ENCODE measurements around the gene YEATS2.
"Not testable (repeated sequence)": the region's sequence is repeated elsewhere in the genome, so short reads cannot be mapped to it uniquely, and the experiment has no call there.

Gene YEATS2

DNA sequence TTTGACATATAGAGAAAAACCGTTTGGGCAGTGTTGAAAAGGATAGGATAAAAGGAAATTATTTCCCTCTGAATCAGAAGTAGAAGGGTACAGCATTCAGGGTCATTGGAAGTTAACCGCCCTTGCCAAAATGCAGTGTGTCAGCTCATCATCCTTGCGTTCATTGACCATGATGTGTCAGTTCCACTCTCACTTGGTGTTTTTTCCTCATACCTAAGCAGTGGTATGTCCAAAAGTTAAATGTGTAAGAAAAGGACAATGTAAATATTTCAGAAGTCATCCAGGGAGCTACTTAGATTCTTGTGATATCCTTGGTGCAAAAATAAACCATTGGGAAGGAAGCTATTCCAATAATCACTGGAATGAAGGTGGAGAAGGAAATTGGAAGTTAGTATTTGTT is 77.0 kb downstream of the YEATS2 start:
- DNase-seq (ENCODE audit: low read depth): peak; percentile 79
- TF ChIP-seq, protein P1, sequence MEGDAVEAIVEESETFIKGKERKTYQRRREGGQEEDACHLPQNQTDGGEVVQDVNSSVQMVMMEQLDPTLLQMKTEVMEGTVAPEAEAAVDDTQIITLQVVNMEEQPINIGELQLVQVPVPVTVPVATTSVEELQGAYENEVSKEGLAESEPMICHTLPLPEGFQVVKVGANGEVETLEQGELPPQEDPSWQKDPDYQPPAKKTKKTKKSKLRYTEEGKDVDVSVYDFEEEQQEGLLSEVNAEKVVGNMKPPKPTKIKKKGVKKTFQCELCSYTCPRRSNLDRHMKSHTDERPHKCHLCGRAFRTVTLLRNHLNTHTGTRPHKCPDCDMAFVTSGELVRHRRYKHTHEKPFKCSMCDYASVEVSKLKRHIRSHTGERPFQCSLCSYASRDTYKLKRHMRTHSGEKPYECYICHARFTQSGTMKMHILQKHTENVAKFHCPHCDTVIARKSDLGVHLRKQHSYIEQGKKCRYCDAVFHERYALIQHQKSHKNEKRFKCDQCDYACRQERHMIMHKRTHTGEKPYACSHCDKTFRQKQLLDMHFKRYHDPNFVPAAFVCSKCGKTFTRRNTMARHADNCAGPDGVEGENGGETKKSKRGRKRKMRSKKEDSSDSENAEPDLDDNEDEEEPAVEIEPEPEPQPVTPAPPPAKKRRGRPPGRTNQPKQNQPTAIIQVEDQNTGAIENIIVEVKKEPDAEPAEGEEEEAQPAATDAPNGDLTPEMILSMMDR (conservative IDR thresholded peaks at IDR 0.05; ENCODE audit: low read length): no peak

DNA sequence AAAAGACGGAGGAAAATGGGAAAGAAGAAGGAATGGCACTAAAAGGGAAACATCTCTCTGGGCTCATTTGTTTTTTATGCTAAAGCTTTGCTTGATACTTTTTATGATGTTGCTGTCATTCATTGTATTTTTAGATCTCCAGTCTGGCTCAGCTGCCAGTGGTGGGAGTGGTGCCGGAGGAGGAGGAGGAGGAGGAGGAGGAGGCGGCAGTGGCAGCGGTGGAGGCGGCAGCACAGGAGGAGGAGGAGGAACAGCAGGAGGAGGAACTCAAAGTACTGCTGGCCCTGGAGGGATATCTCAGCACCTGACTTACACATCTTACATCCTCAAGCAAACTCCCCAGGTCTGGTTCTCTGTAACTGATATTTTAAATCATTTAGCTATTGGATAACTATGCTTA is 78.2 kb downstream of the YEATS2 start:
- TF ChIP-seq, protein P1 (conservative IDR thresholded peaks at IDR 0.05; ENCODE audit: low read length): no peak
- DNase-seq (ENCODE audit: low read depth): peak; percentile 14
- no peak overlapping the region for H3K4me3 ChIP-seq (ENCODE audit: low read length)

More for the DNA sequence above, 77.0 kb downstream of the YEATS2 start:
- H3K4me3 ChIP-seq (ENCODE audit: low read length): no peak overlapping the region

DNA sequence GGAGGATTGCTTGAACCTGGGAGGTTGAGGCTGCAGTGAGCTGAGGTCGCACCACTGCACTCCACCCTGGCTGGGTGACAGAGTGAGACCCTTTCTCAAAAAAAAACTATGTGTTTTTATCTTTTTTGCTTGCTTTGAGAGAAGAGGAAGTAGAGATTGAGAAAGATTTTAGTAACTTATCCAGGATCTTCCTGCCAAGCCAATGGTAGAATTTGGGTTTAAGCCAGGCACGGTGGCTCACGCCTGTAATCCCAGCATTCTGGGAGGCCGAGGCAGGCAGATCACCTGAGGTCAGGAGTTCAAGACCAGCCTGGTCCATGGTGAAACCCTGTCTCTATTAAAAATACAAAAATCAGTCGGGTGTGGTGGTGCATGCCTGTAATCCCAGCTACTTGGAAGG is 78.9 kb downstream of the YEATS2 start:
- DNase-seq (ENCODE audit: low read depth): peak; percentile 5
- not testable (repeated sequence) for H3K4me3 ChIP-seq (ENCODE audit: low read length)

DNA sequence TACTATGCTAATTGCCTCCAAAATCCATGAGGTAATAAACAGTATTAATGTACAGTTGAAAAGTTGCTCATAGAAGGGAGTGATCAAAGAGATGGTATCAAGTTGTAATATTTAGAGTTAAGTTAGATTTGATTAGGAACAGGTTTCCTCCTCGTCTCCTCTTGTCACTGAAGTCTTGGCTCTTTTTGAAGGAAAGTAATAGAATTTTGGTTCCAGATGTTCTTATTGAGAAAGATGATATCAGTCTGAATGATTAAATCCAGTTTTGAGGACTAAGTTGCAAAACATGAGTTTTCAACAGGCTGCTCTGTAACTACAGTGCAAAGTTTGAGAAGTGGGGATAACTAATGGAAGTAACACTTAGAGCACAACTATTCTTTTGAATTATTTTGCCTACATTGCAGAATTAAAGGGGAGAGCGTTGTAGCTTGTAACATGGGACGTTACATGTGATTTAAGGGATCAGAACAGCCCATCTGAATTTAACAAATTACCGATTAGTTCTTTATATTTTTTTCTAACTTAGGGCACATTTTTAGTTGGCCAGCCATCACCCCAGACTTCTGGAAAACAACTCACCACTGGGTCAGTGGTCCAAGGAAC is 79.5 kb downstream of the YEATS2 start:
- TF ChIP-seq, protein P1 (conservative IDR thresholded peaks at IDR 0.05; ENCODE audit: low read length): no peak
- H3K4me3 ChIP-seq (ENCODE audit: low read length): no peak overlapping the region
- peak; percentile 36 for DNase-seq (ENCODE audit: low read depth)

DNA sequence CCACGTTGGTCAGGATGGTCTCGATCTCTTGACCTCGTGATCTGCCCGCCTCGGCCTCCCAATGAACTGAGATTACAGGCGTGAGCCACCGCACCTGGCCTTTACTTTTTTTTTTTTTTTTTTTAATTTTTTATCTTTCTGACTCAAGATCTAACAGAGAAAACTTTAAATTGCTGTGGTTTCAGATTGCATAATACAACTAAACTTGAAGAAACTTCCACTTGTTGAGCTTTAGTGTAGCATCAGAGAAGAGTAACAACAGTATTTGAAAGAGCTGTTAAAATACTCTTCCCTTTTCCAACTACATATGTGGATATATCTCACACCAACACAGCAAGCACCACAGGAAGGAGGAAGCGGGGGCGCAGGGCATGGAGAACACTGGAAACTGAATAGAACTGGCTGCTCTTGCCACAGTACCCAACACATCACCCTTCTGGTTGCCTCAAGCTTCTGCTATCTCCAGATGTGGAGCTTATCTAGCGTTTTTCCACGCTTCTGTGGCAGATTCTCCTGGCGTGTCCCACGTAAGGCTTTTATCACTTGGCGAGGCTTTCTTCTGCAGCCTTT is 82.4 kb downstream of the YEATS2 start:
- no peak overlapping the region for H3K4me3 ChIP-seq (ENCODE audit: low read length)
- DNase-seq (ENCODE audit: low read depth): peak; percentile 28
- TF ChIP-seq, protein P1 (conservative IDR thresholded peaks at IDR 0.05; ENCODE audit: low read length): no peak

DNA sequence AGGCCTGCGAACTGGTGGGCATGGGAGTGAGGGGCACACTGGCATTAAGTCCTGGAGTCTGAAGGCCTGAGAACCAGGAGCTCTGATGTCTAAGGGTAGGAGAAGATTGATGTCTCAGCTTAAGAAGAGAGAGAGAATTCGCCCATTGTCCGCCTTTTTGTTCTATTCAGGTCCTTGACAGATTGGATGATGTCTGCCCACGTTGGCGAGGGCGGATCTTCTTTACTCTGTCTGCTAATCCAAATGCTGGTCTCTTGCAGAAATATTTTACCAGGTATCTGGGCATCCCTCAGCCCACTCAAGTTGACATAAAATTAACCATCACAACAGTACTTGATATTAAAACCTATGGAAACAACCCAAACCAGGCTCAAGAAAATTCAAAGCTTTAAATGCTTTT is 83.6 kb downstream of the YEATS2 start:
- TF ChIP-seq, protein P1 (conservative IDR thresholded peaks at IDR 0.05; ENCODE audit: low read length): no peak
- H3K4me3 ChIP-seq (ENCODE audit: low read length): no peak overlapping the region
- DNase-seq (ENCODE audit: low read depth): no peak

DNA sequence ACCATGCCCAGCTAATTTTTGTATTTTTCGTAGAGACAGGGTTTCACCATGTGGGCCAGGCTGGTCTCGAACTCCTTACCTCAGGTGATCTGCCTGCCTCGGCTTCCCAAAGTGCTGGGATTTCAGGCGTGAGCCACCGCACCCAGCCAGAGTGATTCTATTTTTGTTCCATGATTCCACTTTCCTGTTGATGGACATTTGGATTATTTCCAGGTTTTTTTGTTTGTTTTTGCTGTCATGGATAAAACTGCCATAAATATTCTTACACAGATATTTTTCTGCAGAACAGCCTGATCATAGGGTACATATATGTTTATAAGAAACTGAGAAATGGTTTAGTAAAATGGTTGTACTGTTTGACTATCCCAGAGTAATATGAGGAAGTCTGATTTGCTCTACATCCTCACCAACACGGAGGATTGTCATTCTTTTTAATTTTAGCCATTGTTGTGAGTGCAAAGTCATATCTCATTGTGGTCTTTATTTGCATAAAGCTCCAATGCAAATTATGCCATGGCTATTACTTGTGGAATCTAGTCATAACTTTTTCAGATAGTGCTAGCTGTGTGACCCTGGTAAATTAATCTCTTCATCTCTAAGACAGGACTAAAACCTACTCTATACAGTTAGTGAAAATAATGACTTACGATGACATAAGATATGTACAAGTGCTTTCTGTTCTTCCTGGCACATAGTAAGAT is 85.1 kb downstream of the YEATS2 start:
- TF ChIP-seq, protein P1 (conservative IDR thresholded peaks at IDR 0.05; ENCODE audit: low read length): no peak
- H3K4me3 ChIP-seq (ENCODE audit: low read length): no peak overlapping the region
- no peak for DNase-seq (ENCODE audit: low read depth)

DNA sequence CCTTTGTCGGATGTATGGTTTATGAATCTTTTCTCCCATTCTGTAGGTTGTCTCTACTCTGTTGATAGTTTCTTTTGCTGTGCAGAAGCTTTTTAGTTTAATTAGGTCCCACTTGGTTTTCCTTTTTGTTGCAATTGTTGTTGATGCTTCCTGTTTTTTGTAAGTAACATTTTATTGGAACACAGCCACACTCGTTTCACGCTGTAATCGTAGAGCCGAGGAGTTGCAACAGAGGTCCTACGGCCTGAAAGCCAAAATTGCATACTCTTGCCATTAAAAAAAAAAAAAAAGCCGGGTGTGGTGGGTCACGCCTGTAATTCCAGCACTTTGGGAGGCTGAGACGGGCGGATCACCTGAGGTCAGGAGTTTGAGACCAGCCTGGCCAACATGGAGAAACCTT is 86.9 kb downstream of the YEATS2 start:
- DNase-seq (ENCODE audit: low read depth); H3K4me3 ChIP-seq (ENCODE audit: low read length): not testable (repeated sequence)
